ENCODE measurements around the gene CD9.

- TF ChIP-seq, protein P1, sequence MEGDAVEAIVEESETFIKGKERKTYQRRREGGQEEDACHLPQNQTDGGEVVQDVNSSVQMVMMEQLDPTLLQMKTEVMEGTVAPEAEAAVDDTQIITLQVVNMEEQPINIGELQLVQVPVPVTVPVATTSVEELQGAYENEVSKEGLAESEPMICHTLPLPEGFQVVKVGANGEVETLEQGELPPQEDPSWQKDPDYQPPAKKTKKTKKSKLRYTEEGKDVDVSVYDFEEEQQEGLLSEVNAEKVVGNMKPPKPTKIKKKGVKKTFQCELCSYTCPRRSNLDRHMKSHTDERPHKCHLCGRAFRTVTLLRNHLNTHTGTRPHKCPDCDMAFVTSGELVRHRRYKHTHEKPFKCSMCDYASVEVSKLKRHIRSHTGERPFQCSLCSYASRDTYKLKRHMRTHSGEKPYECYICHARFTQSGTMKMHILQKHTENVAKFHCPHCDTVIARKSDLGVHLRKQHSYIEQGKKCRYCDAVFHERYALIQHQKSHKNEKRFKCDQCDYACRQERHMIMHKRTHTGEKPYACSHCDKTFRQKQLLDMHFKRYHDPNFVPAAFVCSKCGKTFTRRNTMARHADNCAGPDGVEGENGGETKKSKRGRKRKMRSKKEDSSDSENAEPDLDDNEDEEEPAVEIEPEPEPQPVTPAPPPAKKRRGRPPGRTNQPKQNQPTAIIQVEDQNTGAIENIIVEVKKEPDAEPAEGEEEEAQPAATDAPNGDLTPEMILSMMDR (IDR thresholded peaks at IDR 0.05), result no peak
- TF ChIP-seq POLR2A (IDR thresholded peaks at IDR 0.05), result no peak
These were observed 36.4 kb downstream of the CD9 start for GRCh38 chr12:6236641-6236940.

All from breast epithelium (tissue), 3 donors.